GM23338 (cell line): ENCODE measurements around the gene NSD1. TPM values are rescaled to one million over a fixed set of nuclear protein-coding genes. Genes with fewer than 3 reads are reported as not detected.

ENCODE experiments used
- ATAC-seq: fragments of 200-7000 bp; cut with Tn5 transposase; 3 replicates; pipeline ENCODE4 v1.9.1; 2020
- DNase-seq: peaks from one replicate; pipeline ENCODE4 v3.0.0-alpha.2; 2015; ENCODE audit warnings: low spot score
- H2AFZ ChIP-seq: fragments of 200-600 bp; sonication (generic); 2 replicates; pipeline ENCODE4 v1.8.0; 2016; ENCODE audit warnings: antibody characterized with exemption, mild to moderate bottlenecking, moderate library complexity
- H3F3A ChIP-seq: fragments of 200-600 bp; sonication (generic); replicated peaks from 2 replicates; pipeline ENCODE4 v1.8.0; 2017; ENCODE audit warnings: antibody characterized with exemption, mixed run types, low read depth
- H3K27ac ChIP-seq: fragments of 200-600 bp; sonication (generic); 2 replicates; pipeline ENCODE4 v1.6.1; 2016; ENCODE audit warnings: low read depth
- H3K27me3 ChIP-seq: fragments of 200-600 bp; sonication (generic); 2 replicates; pipeline ENCODE4 v1.8.0; 2016; ENCODE audit warnings: mild to moderate bottlenecking, mixed run types, moderate library complexity; ENCODE audit not compliant: insufficient read depth
- H3K36me3 ChIP-seq: fragments of 200-600 bp; sonication (generic); 2 replicates; pipeline ENCODE4 v1.8.0; 2016; ENCODE audit warnings: mild to moderate bottlenecking; ENCODE audit not compliant: insufficient read depth
- H3K4me1 ChIP-seq: fragments of 200-600 bp; sonication (generic); 2 replicates; pipeline ENCODE4 v1.8.0; 2016; ENCODE audit warnings: mild to moderate bottlenecking, moderate library complexity; ENCODE audit not compliant: insufficient read depth
- H3K4me2 ChIP-seq: fragments of 200-600 bp; sonication (generic); 2 replicates; pipeline ENCODE4 v1.7.1; 2017; ENCODE audit warnings: mixed run types
- H3K4me3 ChIP-seq: fragments of 200-600 bp; sonication (generic); 2 replicates; pipeline ENCODE4 v1.6.1; 2016; ENCODE audit warnings: mixed run types
- H3K79me2 ChIP-seq: fragments of 200-600 bp; sonication (generic); replicated peaks from 2 replicates; pipeline ENCODE4 v1.8.0; 2017; ENCODE audit warnings: mild to moderate bottlenecking; ENCODE audit not compliant: insufficient read depth
- H3K9me2 ChIP-seq: fragments of 200-600 bp; sonication (generic); 2 replicates; pipeline ENCODE4 v1.8.0; 2017; ENCODE audit not compliant: insufficient read depth
- H4K20me1 ChIP-seq: fragments of 200-600 bp; sonication (generic); replicated peaks from 2 replicates; pipeline ENCODE4 v1.8.0; 2017; ENCODE audit warnings: mild to moderate bottlenecking; ENCODE audit not compliant: insufficient read depth
- H3K27ac Mint-ChIP-seq: 2 replicates; pipeline ENCODE4 v1.8.0; 2020; ENCODE audit warnings: inconsistent platforms, mild to moderate bottlenecking, moderate library complexity, mixed read lengths
- H3K27me3 Mint-ChIP-seq: 3 replicates; pipeline ENCODE4 v1.8.0; 2022; ENCODE audit warnings: low read depth, mild to moderate bottlenecking, moderate library complexity, mixed read lengths, inconsistent platforms; ENCODE audit not compliant: insufficient read depth, poor library complexity
- H3K36me3 Mint-ChIP-seq: 3 replicates; pipeline ENCODE4 v1.8.0; 2021; ENCODE audit warnings: low read depth, mild to moderate bottlenecking, inconsistent platforms, moderate library complexity, mixed read lengths
- H3K4me1 Mint-ChIP-seq: 3 replicates; pipeline ENCODE4 v1.8.0; 2020; ENCODE audit warnings: mild to moderate bottlenecking, inconsistent platforms, mixed read lengths
- H3K4me3 Mint-ChIP-seq: 3 replicates; pipeline ENCODE4 v1.8.0; 2021; ENCODE audit warnings: moderate library complexity, mild to moderate bottlenecking, inconsistent platforms, mixed read lengths
- H3K9me3 Mint-ChIP-seq: 3 replicates; pipeline ENCODE4 v1.8.0; 2020; ENCODE audit warnings: moderate library complexity, mild to moderate bottlenecking, inconsistent platforms, mixed read lengths
- CREB1 ChIP-seq: fragments of 250-450 bp; sonication (Bioruptor Pico); IDR thresholded peaks from 2 replicates; pipeline ENCODE4 v1.5.0; 2020; ENCODE audit warnings: low read depth, mild to moderate bottlenecking, moderate library complexity
- CTCF ChIP-seq, 2 experiments: fragments of 200-600 bp in 1 of 2; sonication (generic) in 1 of 2; conservative IDR thresholded peaks; 2 replicates each; pipeline versions ENCODE4 v1.5.1 to v1.6.1; 2016 to 2017; ENCODE audit warnings: antibody characterized with exemption in 2 of 2, low read depth in 2 of 2, mild to moderate bottlenecking in 2 of 2, moderate library complexity in 1 of 2
- EZH2 ChIP-seq: fragments of 200-600 bp; sonication (generic); IDR thresholded peaks from one replicate; pipeline ENCODE4 v1.8.0; 2017; ENCODE audit warnings: antibody characterized with exemption, mild to moderate bottlenecking, low read depth; ENCODE audit not compliant: unreplicated experiment
- EZH2phosphoT487 ChIP-seq: fragments of 200-600 bp; sonication (generic); IDR thresholded peaks from one replicate; pipeline ENCODE4 v1.8.1; 2018; ENCODE audit warnings: antibody characterized with exemption; ENCODE audit not compliant: unreplicated experiment
- JUNB ChIP-seq: IDR thresholded peaks from one replicate; pipeline ENCODE4 v1.6.1; 2016; ENCODE audit warnings: antibody characterized with exemption; ENCODE audit not compliant: unreplicated experiment
- NANOG ChIP-seq: IDR thresholded peaks from 2 replicates; pipeline ENCODE4 v1.6.1; 2016; ENCODE audit warnings: antibody characterized with exemption, borderline replicate concordance
- POLR2AphosphoS5 ChIP-seq: IDR thresholded peaks from 2 replicates; pipeline ENCODE4 v1.6.1; 2016; ENCODE audit warnings: antibody characterized with exemption, low read depth
- STAT1 ChIP-seq: IDR thresholded peaks from one replicate; pipeline ENCODE4 v1.6.1; 2016; ENCODE audit warnings: antibody characterized with exemption; ENCODE audit not compliant: unreplicated experiment
- ZNF114 ChIP-seq: fragments of 250-450 bp; sonication (Bioruptor Pico); IDR thresholded peaks from 2 replicates; pipeline ENCODE4 v1.5.0; 2020; ENCODE audit warnings: mild to moderate bottlenecking, moderate library complexity
- ZNF331 ChIP-seq: fragments of 250-450 bp; sonication (Bioruptor Pico); IDR thresholded peaks from 2 replicates; pipeline ENCODE4 v1.5.0; 2020; ENCODE audit warnings: low read depth, mild to moderate bottlenecking, moderate library complexity
- ZNF462 ChIP-seq: fragments of 250-450 bp; sonication (Bioruptor Pico); IDR thresholded peaks from 2 replicates; pipeline ENCODE4 v1.5.0; 2020; ENCODE audit warnings: mild to moderate bottlenecking, moderate library complexity
- polyA plus RNA-seq: library from polyadenylated mRNA; unstranded; fragments of >200 nt; fragmentation: Nextera tagmentation; extraction: Ambion mirVana; gene quantifications from 2 replicates; pipeline ENCODE4 v1.2.1, GENCODE V29; 2016
- total RNA-seq: library from RNA; depleted of rRNA; stranded (reverse); fragments of >200 nt; shearing (Covaris generic); gene quantifications from 2 replicates; pipeline ENCODE4 v1.2.3, GENCODE V29; 2014
- TF ChIP-seq, protein P1 (sequence below): IDR thresholded peaks from 2 replicates; pipeline ENCODE4 v1.6.1; 2016; ENCODE audit warnings: antibody characterized with exemption
- TF ChIP-seq, protein P2 (sequence below): IDR thresholded peaks from one replicate; pipeline ENCODE4 v1.6.1; 2018; ENCODE audit warnings: antibody characterized with exemption; ENCODE audit not compliant: unreplicated experiment

The NSD1 gene
- total and polyA plus RNA-seq, 2 experiments from 2014 or later, result 96.4 to 106 TPM

DNA sequence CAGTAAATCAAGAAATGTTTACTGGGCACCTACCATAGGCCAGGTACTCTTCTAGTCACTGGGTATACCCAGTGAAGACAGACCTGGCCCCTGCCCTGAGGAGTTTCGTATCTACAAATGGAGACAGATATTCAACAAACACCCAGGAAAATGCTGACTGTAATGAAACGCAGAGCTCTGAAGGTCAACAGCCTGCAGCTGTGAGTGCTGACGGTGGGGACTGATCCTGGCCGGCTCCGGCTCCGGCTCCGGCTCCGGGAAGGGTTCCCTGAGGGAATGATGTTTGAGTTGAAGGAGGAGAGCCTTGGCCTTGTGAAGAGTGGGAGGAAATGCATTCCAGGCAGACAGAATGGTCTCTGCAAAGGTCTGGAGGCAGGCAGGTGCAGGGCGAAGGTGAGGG, 23.8 kb upstream of the NSD1 start:
- no peak for ATAC-seq
- H3K4me1 Mint-ChIP-seq, result peaks cover 15% of the 10 kb centered on the region; the same call in 2 of the 3 replicates
- H3K27ac Mint-ChIP-seq, result no peak overlapping the region
- Histone ChIP-seq H3K4me2 (no peak overlapping the region), H3K79me2 (no peaks in the 10 kb centered on the region), H3K27me3 (no peaks in the 10 kb centered on the region), H3K4me1 (peaks cover 6% of the 10 kb centered on the region; the same call in 1 of the 2 replicates), H3K9me2 (no peaks in the 10 kb centered on the region), H3K36me3 (no peaks in the 10 kb centered on the region), H3K4me3 (no peak overlapping the region), H3F3A (0 out of 2 replicates have a peak, but pooled peaks cover 3% of the 10 kb centered on the region), H3K27ac (no peak overlapping the region), H4K20me1 (no peaks in the 10 kb centered on the region), H2AFZ (peak overlapping the region; percentile 78)
- DNase-seq, result no peak
- no peak for TF ChIP-seq CTCF (conservative IDR thresholded peaks at IDR 0.05; ENCODE audit: low read depth in 2 of 2)
- no peak for TF ChIP-seq EZH2phosphoT487
- TF ChIP-seq, protein P1, sequence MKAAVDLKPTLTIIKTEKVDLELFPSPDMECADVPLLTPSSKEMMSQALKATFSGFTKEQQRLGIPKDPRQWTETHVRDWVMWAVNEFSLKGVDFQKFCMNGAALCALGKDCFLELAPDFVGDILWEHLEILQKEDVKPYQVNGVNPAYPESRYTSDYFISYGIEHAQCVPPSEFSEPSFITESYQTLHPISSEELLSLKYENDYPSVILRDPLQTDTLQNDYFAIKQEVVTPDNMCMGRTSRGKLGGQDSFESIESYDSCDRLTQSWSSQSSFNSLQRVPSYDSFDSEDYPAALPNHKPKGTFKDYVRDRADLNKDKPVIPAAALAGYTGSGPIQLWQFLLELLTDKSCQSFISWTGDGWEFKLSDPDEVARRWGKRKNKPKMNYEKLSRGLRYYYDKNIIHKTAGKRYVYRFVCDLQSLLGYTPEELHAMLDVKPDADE, result no peak
- no peak for TF ChIP-seq JUNB
- TF ChIP-seq ZNF331, result no peak
- no peak for TF ChIP-seq STAT1
- no peak for TF ChIP-seq NANOG
- no peak for TF ChIP-seq EZH2
- TF ChIP-seq POLR2AphosphoS5, result no peak
- no peak for TF ChIP-seq CREB1 (CRISPR knock-in tag)
- TF ChIP-seq, protein P2, sequence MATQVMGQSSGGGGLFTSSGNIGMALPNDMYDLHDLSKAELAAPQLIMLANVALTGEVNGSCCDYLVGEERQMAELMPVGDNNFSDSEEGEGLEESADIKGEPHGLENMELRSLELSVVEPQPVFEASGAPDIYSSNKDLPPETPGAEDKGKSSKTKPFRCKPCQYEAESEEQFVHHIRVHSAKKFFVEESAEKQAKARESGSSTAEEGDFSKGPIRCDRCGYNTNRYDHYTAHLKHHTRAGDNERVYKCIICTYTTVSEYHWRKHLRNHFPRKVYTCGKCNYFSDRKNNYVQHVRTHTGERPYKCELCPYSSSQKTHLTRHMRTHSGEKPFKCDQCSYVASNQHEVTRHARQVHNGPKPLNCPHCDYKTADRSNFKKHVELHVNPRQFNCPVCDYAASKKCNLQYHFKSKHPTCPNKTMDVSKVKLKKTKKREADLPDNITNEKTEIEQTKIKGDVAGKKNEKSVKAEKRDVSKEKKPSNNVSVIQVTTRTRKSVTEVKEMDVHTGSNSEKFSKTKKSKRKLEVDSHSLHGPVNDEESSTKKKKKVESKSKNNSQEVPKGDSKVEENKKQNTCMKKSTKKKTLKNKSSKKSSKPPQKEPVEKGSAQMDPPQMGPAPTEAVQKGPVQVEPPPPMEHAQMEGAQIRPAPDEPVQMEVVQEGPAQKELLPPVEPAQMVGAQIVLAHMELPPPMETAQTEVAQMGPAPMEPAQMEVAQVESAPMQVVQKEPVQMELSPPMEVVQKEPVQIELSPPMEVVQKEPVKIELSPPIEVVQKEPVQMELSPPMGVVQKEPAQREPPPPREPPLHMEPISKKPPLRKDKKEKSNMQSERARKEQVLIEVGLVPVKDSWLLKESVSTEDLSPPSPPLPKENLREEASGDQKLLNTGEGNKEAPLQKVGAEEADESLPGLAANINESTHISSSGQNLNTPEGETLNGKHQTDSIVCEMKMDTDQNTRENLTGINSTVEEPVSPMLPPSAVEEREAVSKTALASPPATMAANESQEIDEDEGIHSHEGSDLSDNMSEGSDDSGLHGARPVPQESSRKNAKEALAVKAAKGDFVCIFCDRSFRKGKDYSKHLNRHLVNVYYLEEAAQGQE, result no peak
- no peak for TF ChIP-seq ZNF114 (CRISPR knock-in tag)
- no peak for TF ChIP-seq ZNF462 (CRISPR knock-in tag)
- H3K27me3 Mint-ChIP-seq, result peaks cover 25% of the 10 kb centered on the region
- no peaks in the 10 kb centered on the region for H3K36me3 Mint-ChIP-seq
- H3K9me3 Mint-ChIP-seq, result no peaks in the 10 kb centered on the region
- no peak overlapping the region for H3K4me3 Mint-ChIP-seq
